Left ventricle myocardium superior (tissue), 1 donor: Measurements from ENCODE around the gene ZFAND2A. TPM values are rescaled to one million over a fixed set of nuclear protein-coding genes. Genes with fewer than 3 reads are reported as not detected.
"Not testable (repeated sequence)": the region's sequence is repeated elsewhere in the genome, so short reads cannot be mapped to it uniquely, and the experiment has no call there.

Experiments
- ATAC-seq: fragments of 200-7000 bp; cut with Tn5 transposase; one replicate; pipeline ENCODE4 v1.9.1; 2020; ENCODE audit warnings: mild to moderate bottlenecking, moderate library complexity
- DNase-seq: peaks from one replicate; pipeline ENCODE4 v3.0.0-alpha.2; 2020
- intact Hi-C: fragments of 100-400 bp; cut with micrococcal nuclease; formaldehyde crosslinking; loops from one replicate; pipeline ENCODE4 v1.11.0; 2022
- total RNA-seq: library from RNA; stranded (reverse); fragmentation: NEBNext Ultra II Directional; extraction: Animal tissue kit (Norgen Biotek cat#: 25700); gene quantifications from one replicate; pipeline ENCODE4 v1.2.1, GENCODE V29; 2021
- donor health status: DM: no; HTN: yes; CAD: no; lungs with severe emphysema.

ZFAND2A gene
- total RNA-seq, 1 donor from 2014 or later, result 5.9 TPM

DNA sequence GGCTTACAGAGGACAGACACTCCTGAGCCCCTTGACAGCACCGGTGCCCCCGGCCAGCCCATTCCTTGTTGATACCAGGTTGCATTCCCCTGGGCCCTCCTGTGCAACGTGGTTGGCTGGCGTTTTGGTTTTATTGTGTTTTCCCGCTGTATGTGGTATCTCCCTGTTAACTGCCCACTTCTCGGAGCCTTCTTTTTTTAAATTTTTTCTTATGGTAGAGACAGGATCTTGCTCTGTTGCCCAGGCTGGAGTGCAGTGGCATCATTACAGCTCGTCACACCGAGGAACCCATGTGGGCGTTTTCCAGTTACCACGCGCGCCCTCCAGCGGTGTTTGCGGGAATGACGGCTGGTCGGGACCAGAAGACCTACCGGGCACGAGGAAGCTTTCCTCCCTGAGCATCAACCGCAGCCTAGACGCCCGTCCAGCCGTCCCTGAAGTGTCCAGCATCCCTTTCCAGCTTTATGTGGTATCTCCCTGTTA is 16.9 kb upstream of the ZFAND2A start:
- DNase-seq (peak; percentile 74), ATAC-seq (peak; percentile 55)
- intact Hi-C loops, result no loop called here

DNA sequence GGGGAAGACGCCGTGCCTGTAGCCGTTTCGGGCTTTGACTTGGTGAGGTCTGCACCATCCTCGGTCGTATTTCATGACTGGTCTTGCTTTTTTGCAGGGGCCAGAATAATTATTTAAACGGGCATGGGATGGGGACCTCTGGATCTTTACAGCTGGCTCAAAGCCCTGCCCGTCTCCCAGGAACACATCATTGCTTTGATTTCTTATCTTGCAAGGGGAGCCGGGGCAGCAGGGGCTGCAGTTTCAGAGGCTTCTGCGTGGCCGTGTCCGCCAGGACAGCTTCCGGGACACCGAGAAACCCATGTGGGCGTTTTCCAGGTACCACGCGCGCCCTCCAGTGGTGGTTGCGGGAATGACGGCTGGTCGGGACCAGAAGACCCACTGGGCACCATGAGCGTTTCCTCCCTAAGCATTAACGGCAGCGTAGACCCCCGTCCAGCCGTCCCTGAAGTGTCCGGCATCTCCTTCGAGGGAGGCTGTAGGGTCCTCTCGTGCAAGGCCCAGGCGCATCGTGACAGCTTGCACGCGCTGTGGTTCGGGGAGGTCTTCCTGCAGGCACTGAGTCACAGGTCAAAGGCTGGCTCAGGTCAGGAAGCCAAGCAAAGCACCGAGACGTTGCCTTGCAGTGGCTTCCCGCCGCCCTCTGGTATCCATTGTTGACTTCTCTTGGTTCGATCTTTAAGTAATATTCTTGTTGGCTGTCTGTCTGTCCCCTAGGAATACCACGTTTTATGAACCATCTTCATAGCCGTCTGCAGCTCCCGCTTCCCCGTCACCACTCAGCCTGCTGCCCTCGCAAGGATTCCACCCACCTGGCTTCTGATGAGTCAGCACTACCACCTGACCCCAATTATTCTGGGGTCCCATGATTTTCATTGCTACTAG is 16.2 kb upstream of the ZFAND2A start:
- intact Hi-C loops, result no loop called here
- ATAC-seq (peak; percentile 86), DNase-seq (peak; percentile 88)

DNA sequence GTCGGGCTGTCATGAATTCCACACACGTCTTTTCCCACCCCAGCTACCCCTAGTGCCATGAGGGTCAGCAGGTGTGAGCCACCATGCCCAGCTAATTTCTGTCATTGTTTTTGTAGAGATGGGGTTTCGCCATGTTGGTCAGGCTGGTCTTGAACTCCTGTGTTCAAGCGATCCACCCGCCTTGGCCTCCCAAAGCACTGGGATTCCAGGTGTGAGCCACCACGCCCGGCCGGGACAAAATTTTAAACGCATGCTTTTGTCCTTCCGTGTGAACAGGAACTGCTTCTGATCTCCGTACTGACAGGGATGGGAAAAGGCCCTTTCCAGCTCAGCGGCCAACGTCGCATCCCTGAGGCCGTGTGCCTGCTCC is 15.6 kb upstream of the ZFAND2A start:
- ATAC-seq, result no peak
- intact Hi-C loops, result no loop called here
- no peak for DNase-seq

DNA sequence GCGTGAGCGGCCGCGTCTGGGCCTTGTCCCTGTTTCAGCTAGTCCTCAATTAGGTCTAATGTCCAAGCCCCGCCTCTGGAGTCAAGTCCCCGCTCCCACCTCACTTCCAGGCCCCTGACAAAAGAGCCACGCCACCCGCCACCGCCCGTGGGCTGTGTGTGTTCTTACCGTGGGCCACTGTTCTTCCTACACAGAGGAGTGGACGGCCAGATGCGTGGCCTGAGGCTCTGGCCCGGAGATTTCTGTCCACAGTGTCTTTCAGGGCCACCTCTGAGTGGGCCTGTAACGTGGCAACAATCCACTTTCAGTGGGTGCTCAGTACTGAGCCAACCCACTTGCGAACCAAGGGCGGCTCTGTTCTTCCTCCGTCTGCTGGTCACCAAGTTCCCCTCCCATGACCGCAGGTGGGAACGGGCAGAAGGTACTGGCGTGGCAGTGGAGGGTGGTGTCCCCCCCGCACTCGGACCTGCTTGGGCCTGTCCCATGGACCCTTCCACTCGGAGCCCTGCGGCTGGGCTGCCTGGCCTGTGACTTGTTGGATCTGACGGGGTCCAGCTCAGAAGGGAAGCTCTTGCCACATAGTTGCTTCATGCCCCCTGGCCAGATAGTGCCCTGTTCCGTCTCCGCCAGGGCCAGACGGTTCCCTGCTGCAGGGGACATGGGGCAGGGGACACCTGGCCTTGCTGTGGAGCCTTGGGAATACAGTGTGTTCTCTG is 15.0 kb upstream of the ZFAND2A start:
- no peak for ATAC-seq
- intact Hi-C loops, result no loop called here
- no peak for DNase-seq

DNA sequence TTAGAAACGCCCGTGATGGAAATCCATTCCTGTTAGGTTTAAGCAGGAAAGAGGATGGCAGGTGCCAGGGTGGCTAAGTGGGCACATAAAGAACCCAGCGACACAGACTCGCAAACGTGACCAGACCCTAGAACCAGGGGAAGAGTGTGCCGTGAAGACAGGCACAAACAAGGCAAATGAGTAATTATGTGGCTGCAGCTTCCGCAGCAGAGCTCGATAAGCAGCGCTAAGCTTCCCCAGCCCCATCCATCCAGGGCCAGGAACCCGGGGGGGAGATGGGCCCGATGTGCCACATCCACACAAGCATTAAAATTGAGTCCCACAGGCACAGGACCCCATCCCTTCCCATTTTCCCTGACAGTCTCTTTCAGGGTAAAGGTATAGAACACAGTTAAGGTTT is 14.0 kb upstream of the ZFAND2A start:
- intact Hi-C loops, result no loop called here
- ATAC-seq, result no peak
- DNase-seq, result no peak

DNA sequence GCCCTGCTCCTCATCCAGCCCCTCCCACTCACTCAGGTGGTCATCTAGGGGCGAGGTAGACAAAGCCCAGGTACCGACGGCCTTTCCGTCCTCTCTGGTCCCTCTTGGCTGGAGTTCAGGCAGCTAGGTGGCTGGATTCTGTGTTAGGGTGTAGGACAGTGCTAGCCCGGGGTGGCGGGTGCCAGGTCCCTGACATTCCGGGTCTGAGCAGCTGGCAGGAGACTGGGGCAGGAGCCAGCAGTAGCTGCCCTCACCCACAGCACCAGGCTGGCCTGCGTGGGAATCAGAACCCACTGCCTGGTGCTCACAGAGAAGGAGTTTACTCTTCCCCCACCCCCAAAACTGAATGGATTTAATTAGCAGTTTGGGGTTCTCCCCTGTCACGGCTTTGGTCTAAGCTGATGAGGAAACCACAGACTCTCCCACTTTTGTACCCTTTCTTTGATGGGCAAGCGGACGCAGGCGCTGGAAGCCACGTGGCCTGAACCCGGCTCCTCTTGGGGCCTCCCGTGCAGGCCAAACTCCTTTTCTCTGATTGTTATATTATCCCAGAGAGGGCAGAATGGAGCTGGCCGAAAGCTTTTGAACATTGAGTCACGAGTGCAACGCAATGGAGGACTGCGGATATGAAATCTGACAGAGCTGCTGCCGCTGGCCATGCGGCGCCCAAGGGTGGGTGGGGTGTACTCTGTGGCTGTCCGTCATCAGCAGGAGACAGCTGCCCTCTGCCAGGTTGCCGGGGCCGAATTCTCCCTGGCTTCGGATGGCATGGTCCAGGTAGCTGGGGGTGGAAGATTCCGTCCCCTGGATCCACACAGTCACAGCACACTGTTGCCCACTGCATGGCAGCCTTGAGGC is 12.9 kb upstream of the ZFAND2A start:
- ATAC-seq, result no peak
- intact Hi-C loops, result no loop called here
- DNase-seq, result no peak

DNA sequence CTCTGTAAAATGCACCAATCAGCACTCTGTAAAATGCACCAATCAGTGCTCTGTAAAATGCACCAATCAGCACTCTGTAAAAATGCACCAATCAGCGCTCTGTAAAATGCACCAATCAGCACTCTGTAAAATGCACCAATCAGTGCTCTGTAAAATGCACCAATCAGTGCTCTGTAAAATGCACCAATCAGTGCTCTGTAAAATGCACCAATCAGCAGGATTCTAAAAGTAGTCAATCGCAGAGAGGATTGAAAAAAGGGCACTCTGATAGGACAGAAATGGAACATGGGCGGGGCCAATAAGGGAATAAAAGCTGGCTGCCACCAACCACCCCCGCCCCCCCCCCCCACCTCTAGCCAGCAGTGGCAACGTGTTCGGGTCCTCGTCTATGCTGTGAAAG is 11.5 kb upstream of the ZFAND2A start:
- intact Hi-C loops, ATAC-seq, DNase-seq: not testable (repeated sequence)

DNA sequence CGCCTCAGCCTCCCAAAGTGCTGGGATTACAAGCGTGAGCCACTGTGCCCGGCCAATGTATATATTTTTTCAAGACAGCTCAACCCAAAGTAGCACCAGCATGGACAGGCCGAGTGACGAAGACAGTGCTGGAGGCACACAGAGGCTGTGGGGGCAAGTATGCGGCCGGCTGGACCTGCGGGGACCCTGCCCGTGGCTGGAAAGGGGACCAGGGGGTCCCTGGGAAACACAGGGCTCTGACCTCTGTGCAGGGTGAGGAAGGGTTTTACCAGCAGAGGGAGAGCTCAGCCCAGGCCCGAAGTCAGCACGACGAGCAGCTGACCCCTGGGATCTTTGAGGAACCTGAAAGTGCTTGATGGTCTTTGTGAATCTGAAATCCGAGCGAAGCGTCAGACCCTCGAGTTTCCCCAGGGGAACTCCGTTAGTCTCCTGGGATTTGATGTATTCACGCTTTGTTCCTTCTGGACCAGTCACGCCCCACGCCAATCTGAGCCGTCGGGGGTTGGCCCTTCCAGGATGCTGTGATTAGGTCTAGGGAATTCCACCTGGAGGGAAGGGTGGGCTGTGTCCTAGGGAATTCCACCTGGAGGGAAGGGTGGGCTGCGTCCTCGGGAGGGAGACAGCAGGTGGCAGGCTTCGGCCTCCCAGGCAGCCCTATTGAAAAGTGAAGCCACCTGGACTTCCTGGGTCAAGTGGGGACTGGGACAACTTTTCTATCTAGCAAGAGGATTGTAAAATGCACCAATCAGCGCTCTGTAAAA is 10.9 kb upstream of the ZFAND2A start:
- DNase-seq (no peak), ATAC-seq (no peak)
- intact Hi-C loops, result no loop called here

DNA sequence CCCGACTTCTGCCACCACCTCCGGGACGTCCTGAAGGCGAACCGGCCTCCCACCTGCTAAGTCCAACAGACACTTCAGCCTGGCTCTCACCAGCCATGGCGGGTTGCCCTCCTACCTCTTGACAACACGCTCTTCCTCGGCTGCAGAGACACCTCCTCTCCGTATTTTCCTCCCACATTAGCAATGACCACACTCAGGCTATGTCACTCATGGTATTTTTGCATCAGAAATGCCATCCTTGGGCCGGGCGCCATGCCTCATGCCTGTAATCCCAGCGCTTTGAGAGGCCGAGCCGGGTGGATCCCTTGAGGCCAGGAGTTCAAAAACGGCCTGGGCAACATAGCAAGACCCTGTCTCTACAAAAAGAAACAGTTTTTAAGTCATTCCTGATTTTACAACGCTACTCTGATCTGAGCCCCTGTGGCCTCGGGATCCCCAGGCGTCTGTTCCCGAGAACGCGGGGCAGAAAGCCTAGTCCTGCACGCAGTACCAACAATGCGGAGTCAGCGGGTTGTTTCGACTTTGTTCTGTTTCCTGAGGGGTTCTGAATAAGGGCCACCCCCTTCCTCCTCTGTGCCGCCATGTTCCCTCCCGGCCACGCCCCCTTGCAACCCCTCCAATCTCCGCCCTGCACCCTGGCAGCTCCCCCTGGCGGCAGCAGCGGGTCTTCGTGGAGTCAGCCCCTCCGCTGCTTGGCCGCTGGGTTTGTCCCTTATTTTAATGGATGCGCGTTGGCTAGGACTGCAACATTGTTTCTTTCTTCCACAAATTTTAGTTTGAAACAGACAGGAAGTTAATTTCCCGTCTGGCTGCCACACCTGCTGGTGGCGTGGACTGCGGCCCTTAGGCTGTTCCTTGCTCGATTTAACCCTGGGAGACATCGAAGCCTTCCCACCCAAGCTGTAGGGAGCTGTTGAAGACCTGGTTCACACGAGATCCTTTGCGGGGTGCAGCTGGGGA is 9.7 kb upstream of the ZFAND2A start:
- intact Hi-C loops, result no loop called here
- DNase-seq (peak; percentile 87), ATAC-seq (peak; percentile 94)

DNA sequence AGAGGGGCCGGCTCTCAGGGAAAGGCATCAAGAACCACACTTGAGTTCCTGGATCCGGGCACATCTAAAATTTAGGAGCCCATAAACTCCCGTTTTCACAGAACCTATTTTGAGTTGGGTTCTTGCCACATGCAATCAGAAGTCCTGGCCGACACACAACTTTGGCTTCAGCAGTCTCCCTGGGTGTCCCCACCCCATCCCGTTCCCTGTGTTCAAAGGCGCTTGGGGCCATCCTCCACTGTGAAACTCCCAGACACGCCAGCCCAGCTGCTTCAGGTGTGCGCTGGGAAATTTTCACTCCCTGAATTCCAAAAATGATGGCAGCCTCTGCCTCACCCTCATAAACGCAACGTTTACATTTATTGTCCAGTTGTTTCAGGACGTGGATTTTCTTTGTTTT is 8.4 kb upstream of the ZFAND2A start:
- intact Hi-C loops, result no loop called here

DNA sequence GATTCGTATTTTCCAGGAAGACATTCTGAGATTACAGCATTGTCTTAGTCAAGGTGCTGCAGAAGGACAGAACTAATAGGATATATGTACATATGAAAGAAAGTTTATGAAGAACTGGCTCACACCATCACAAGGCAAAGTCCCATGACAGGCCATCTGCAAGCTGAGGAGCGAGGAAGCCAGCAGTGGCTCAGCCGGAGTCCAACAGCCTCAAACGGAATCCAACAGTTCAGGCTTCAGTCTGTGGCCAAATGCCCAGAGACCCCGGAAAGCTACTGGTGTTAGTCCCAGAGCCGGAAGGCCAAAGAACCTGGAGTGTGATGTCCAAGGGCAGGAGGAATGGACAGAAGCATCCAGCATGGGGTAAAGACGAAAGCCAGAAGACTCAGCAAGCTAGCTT is 4.4 kb upstream of the ZFAND2A start:
- intact Hi-C loops, result no loop called here
- ATAC-seq (no peak), DNase-seq (no peak)

More for the DNA sequence above, 8.4 kb upstream of the ZFAND2A start:
- DNase-seq (no peak), ATAC-seq (no peak)

DNA sequence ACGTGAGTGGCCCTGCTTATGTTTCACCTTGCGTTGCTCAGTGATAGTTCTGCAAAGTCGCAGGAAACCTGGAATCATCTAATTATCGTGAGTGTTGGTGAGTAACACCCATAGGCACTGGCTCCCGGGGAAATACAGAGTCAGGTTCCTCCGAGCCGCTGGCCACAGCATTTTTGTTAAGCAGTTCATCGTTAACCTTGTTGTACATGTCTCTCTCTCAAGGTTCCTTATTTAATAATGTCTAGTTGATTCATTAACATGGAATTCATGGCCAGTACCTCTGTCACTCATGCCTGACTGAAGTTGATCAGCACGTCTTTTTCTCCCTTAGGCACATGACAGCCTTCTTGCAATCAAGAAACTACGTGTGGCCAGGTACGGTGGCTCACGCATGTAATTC is 3.1 kb upstream of the ZFAND2A start:
- ATAC-seq, result no peak
- intact Hi-C loops, result no loop called here

DNA sequence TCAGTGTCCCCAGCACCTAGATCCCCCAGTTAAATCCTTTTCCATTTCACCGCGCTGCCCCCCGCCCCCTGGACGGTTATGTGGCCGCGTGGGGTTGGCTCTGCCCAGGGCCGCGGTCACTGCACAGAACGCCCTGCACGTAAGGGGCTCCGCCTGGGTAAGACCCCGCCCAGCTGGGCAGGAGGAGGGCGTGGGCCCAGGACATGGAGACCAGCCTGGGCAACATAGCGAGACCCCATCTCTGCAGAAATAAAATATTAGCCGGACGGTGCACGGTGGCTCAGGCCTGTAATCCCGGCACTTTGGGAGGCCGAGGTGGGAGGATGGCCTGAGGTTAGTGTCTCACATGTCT is 650 bp upstream of the ZFAND2A start:
- ATAC-seq (peak; percentile 40), DNase-seq (peak; percentile 42)
- intact Hi-C loops, result no loop called here

More for the DNA sequence above, 3.1 kb upstream of the ZFAND2A start:
- DNase-seq, result no peak

DNA sequence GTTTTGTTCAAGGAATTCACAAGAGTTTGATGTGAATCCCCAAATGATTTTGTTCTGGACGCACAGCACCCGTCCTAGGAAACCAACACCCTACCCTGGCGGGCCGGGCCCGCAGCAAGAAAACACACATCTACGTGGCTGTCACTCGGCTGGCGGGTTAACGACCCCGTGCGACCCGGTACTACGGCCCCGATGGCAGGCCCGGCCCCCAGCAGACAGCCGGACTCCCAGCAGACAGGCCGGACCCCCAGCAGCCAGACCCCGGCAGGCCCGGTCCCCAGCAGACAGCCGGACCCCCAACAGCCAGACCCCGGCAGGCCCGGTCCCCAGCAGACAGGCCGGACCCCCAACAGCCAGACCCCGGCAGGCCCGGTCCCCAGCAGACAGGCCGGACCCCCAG is 765 bp downstream of the ZFAND2A start:
- DNase-seq, intact Hi-C loops, ATAC-seq: not testable (repeated sequence)

DNA sequence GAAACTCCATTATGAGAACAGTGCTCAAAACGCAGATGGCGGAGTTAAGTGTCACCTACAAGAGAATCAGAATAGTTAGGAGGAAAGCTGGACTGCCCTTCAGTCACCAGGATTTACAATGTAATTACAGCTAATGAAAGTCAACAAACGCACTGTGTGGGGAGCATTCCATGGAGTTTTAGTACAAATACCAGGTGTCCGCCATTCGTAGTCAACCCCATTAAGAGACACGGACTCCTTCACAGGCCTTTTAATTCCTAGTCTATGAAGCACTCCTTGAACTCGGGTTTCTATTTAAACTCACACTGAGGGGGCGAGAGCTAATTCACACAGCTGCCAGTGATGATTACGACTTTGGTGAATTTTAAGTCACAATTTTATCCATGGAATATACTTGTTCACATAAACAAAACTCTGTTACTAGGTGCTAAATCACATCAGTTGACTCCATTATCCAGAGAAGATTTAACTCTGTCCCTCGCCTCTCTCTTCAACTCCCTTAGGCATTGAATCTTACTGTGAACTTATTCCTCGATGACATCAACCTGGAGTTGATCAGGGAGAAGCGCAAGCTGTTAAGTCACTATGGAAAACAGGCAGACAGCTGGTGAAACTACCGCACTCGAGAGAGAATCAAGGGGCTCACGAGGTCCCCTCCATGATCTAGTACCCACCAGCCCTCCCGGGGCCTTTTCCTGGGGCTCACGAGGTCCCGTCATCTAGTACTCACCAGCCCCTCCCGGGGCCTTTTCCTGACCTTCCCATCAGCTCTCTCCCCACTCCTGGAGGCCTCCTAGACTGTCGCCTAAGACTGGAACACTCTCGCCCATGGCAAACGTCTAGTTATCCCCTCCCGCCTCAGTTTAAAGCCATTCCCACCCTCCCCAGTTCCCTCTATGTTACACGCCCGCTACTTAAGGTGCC is 1.5 kb downstream of the ZFAND2A start:
- intact Hi-C loops, result no loop called here
- ATAC-seq (no peak), DNase-seq (no peak)

DNA sequence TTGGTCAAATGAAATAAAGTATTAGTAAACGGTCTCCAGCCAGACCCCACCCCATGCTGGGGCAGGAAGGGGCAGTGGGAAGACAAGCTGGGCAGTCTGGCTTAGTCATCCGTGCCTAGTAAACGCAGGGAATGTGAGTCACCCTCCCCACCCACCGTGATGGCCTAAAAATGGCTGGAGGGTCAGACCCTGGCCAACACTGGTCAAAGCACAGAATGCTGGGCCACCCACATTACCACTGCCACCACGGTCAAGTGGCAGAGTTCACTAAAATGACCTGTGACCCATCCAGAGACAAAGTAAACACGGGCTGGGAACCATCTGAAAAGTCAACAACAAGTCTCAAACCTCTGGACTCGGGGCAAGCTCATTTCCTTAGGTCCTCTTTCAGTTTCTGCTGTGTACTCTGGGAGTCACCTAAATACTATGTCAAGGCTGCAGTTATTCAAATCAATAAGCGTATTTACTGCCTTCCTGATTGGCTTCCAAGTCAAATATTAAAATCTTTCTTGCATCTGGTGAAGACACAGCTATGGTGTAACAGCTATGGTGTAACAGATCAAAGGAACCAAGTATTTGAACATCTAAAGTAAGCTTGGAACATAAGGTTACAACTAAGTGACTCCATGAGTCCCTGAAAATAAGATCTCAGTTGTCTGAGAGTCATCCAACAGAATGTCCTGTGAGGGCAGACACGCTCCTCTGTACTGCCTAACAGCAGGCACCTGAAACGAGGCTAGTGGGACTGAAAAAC is 3.0 kb downstream of the ZFAND2A start:
- intact Hi-C loops, result no loop called here
- ATAC-seq (no peak), DNase-seq (no peak)
